ENCODE measurements around the gene SH3RF1.

GRCh38 chr4:169256856-169257761, 13.6 kb downstream of the SH3RF1 start:
- no peak for TF ChIP-seq CTCF (IDR thresholded peaks at IDR 0.05)
- TF ChIP-seq POLR2A (IDR thresholded peaks at IDR 0.05; ENCODE audit: low read depth): no peak
- no peak for TF ChIP-seq POLR2AphosphoS5 (IDR thresholded peaks at IDR 0.05)
- TF ChIP-seq EP300 (IDR thresholded peaks at IDR 0.05): no peak

Measured in esophagus muscularis mucosa (tissue), 4 donors.